Astrocyte of the cerebellum (primary cell): Measurements from ENCODE around the gene DNAJA3.

Source experiments
- DNase-seq: peaks from one replicate; pipeline ENCODE4 v3.0.0-alpha.2; 2011; ENCODE audit warnings: low read depth
- H3K4me3 ChIP-seq: 2 replicates; pipeline ENCODE4 v1.5.1; 2011; ENCODE audit warnings: mild to moderate bottlenecking, low read depth, low read length, moderate library complexity
- in situ Hi-C: cut with HindIII; loops from 2 replicates; pipeline ENCODE4 v1.10.0; 2017; ENCODE audit warnings: low sequenced_read_pairs
- TF ChIP-seq, protein P1 (sequence below): IDR thresholded peaks from 2 replicates; pipeline ENCODE4 v1.5.1; 2012; ENCODE audit warnings: low read length, low read depth, moderate library complexity, mild to moderate bottlenecking; ENCODE audit errors: missing control alignments

The DNAJA3 gene

GRCh38 chr16:4387781-4388180 lies 37.9 kb upstream of the DNAJA3 start:
- TF ChIP-seq, protein P1, sequence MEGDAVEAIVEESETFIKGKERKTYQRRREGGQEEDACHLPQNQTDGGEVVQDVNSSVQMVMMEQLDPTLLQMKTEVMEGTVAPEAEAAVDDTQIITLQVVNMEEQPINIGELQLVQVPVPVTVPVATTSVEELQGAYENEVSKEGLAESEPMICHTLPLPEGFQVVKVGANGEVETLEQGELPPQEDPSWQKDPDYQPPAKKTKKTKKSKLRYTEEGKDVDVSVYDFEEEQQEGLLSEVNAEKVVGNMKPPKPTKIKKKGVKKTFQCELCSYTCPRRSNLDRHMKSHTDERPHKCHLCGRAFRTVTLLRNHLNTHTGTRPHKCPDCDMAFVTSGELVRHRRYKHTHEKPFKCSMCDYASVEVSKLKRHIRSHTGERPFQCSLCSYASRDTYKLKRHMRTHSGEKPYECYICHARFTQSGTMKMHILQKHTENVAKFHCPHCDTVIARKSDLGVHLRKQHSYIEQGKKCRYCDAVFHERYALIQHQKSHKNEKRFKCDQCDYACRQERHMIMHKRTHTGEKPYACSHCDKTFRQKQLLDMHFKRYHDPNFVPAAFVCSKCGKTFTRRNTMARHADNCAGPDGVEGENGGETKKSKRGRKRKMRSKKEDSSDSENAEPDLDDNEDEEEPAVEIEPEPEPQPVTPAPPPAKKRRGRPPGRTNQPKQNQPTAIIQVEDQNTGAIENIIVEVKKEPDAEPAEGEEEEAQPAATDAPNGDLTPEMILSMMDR = no peak
- no peak overlapping the region for H3K4me3 ChIP-seq
- in situ Hi-C loops = no loop called here
- no peak for DNase-seq

DNA sequence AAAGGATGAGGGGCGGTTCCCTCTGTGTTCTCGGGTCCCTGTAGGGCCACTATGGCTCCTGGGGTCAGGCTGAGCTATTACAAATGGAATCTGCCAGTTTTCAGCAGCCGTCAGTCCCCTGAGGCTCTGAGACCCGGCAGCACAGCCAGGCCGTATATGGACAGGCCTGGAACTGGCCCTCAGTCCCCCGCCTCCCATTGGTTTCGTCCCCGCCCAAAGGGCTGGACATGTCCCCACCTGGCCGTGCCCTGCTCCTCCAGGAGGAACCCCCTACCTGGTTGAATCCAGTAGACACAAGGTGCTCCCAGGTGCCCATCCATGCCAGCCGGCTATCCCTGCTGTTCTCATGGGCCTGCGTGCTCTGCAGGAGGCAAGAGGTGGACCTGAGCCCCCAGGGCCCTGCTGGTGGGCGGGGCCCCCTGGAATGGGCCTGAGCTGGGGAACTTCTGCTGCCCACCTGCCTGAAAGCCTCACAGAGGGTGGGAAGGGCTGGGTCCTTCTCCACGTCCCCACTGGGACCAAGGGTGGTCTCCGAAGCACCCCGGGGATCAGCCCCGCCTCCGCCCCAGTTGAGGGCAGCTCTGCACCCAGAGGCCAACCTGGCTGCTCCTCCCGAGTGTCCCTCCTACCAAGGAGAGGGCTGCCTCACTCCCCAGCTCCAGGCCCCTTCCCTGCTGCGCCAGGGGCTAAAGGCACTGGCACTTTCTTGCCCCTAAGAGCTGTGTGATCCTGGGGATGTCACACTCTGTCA lies 37.2 kb upstream of the DNAJA3 start:
- in situ Hi-C loops = no loop called here
- TF ChIP-seq, protein P1 = no peak
- H3K4me3 ChIP-seq = no peak overlapping the region
- no peak for DNase-seq

DNA sequence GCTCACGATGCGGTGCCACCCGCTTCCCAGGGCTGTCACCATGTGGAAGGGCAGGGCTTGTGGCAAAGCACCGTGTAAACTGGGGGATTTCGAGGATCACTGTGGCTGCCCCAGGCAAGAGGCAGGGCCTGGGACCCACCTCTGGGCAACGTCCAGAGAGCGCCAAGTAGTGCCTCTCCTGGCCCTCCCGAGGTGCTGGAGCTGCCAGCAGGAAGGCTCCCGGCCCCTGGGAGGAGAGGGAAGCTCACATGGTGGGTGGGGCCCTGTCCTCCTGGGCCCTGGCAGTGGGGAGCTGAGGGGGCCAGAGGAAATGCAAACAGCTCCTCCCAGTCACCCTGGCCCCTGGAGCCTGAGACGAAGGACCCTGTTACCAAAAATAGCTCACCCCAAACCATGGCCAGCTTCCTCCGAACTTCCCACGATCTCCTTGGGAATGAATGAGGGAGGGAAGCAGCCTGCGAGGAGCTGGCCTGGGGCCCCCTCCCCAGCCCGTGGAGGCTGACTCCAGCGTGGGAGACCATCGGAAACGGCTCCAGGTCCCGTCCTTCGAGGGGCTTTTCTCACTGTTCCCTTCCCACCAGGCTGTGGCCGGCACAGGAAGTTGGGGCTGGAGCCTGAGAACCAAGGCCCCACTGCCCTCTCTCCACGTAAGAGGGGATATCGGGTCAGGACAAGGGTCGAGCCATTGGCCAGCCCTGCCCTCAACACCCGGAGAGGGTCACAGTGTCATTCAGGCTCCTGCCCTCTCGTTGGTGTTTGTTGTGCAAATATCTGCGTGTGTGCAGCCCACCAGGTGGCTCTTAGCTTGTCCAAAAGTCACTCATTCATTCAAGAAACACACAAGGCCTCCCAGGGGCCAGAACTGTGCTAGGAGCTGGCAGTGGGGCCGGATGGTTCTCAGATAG lies 36.4 kb upstream of the DNAJA3 start:
- no peak overlapping the region for H3K4me3 ChIP-seq
- no peak for DNase-seq
- TF ChIP-seq, protein P1 = no peak
- in situ Hi-C loops = no loop called here

- TF ChIP-seq, protein P1 = no peak
- in situ Hi-C loops = no loop called here
- DNase-seq = no peak
- H3K4me3 ChIP-seq = no peak overlapping the region
These were observed 35.1 kb upstream of the DNAJA3 start for GRCh38 chr16:4390266-4391260.

DNA sequence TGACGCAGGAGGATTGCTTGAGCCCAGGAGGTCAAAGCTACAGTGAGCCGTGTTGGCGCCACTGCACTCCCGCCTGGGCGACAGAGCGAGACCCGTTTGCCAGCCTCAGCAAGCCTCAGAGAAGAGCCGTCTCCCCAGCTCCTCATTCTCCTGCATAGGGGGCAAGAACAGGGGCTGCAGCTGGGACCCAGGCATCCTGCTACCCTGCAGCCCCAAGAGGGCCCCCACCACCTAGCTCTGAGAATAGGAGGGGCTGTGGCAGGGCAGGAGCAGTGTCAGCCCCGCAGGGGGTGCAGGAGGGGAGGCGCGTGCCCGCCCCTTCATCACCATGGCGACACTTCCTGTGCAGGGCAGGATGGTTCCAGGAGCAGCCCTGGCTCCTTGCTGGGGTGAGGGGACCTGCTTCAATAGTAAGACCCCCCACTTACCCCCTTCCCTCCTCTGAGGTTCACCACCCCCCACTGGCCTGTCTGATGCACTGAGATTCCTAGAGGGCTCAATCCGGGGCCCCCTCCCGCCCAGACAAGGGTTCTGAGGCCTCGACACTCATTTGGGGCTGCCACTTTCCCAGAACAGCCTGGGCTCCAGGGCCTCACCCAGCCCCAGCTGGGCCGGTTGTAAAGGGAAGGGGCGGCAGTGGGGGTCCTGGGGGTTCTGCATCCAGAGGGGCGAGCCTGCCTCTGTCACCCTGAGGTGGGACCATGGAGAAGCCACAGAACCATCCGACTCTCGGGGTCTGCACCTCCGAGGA lies 33.9 kb upstream of the DNAJA3 start:
- TF ChIP-seq, protein P1 = no peak
- in situ Hi-C loops = no loop called here
- no peak overlapping the region for H3K4me3 ChIP-seq
- DNase-seq = no peak
